C1 segment of cervical spinal cord (tissue), 14 donors: ENCODE measurements around the gene SORCS3.

Experiments used
- DNase-seq, 14 donors: peaks; one replicate each; lab custom pipeline; 2025; lab: John Stamatoyannopoulos, UW

Gene SORCS3

GRCh38 chr10:104777086-104777799 is 136.2 kb downstream of the SORCS3 start:
- no peak for DNase-seq

GRCh38 chr10:104778371-104778770 is 137.3 kb downstream of the SORCS3 start:
- no peak for DNase-seq

- no peak for DNase-seq
These were observed 138.6 kb downstream of the SORCS3 start for GRCh38 chr10:104779701-104780100.

- DNase-seq = no peak
These were observed 139.1 kb downstream of the SORCS3 start for GRCh38 chr10:104780165-104780564.

- no peak for DNase-seq
These were observed 140.0 kb downstream of the SORCS3 start for GRCh38 chr10:104780946-104781595.

- DNase-seq = no peak
These were observed 143.4 kb downstream of the SORCS3 start for GRCh38 chr10:104784452-104784851.

- no peak for DNase-seq
These were observed 150.4 kb downstream of the SORCS3 start for GRCh38 chr10:104791471-104791870.

- DNase-seq = no peak
These were observed 154.3 kb downstream of the SORCS3 start for GRCh38 chr10:104795411-104795810.

- no peak for DNase-seq
These were observed 155.7 kb downstream of the SORCS3 start for GRCh38 chr10:104796823-104797222.

GRCh38 chr10:104802941-104803340 is 161.9 kb downstream of the SORCS3 start:
- no peak for DNase-seq

GRCh38 chr10:104804880-104805279 is 163.8 kb downstream of the SORCS3 start:
- no peak for DNase-seq

- DNase-seq = no peak
These were observed 165.7 kb downstream of the SORCS3 start for GRCh38 chr10:104806801-104807200.

GRCh38 chr10:104807581-104808310 is 166.7 kb downstream of the SORCS3 start:
- DNase-seq = no peak

GRCh38 chr10:104809288-104810090 is 168.4 kb downstream of the SORCS3 start:
- no peak for DNase-seq

- DNase-seq = peak in 1 of 14 donors; percentile 3
These were observed 170.1 kb downstream of the SORCS3 start for GRCh38 chr10:104811166-104811565.

GRCh38 chr10:104816501-104816900 is 175.4 kb downstream of the SORCS3 start:
- no peak for DNase-seq

GRCh38 chr10:104819731-104820130 is 178.6 kb downstream of the SORCS3 start:
- no peak for DNase-seq

GRCh38 chr10:104822088-104822487 is 181.0 kb downstream of the SORCS3 start:
- DNase-seq = no peak

GRCh38 chr10:104824380-104825006 is 183.4 kb downstream of the SORCS3 start:
- no peak for DNase-seq

- DNase-seq = no peak
These were observed 190.2 kb downstream of the SORCS3 start for GRCh38 chr10:104831272-104831671.

- DNase-seq = no peak
These were observed 193.5 kb downstream of the SORCS3 start for GRCh38 chr10:104834580-104834979.
